ENCODE measurements around the gene FAM89A. TPM values are rescaled to one million over a fixed set of nuclear protein-coding genes. Genes with fewer than 3 reads are reported as not detected.

FAM89A gene
- total and polyA plus RNA-seq, 2 donors (not counting 3 experiments of a cell fraction or from before 2014, with no cell fraction given): 21.0 to 24.0 TPM

- DNase-seq (ENCODE audit: low read depth, low spot score): no peak
- CTCF ChIA-PET: interaction anchor here (1.4 kb wide), 2 partner anchors 13 to 50 kb away, joined by 4 to 5 read pairs; no protein-coding TSS in a partner anchor
These were observed 1.7 kb upstream of the FAM89A start for GRCh38 chr1:231041719-231042261.

More at GRCh38 chr1:231041719-231042261, 1.7 kb upstream of the FAM89A start:
- no peak overlapping the region for H3K27ac ChIP-seq (ENCODE audit: insufficient read depth, low read depth, low read length)
- no peak overlapping the region for H2AFZ ChIP-seq (ENCODE audit: low read depth, low read length)
- POLR2A ChIA-PET: interaction anchor here (0.6 kb wide), 1 partner anchor 23 kb away, joined by 3 read pairs; no protein-coding TSS in a partner anchor
- dilution Hi-C loops (cut with MboI; ENCODE audit: extremely low pct_ligation_motif_present, low sequenced_read_pairs) (no loop called here), intact Hi-C loops (cut with micrococcal nuclease) (loop anchor here (2.0 kb wide), 2 partner anchors 51 to 125 kb away; no protein-coding TSS in a partner anchor)
- H3K4me1 ChIP-seq (ENCODE audit: control insufficient read depth, extremely low read depth, insufficient read depth, low read length): peaks cover 16% of the 10 kb centered on the region
- no TSS peak for BruUV-seq (replicated peaks)
- TF ChIP-seq GATA2 (IDR thresholded peaks at IDR 0.05; ENCODE audit: insufficient read depth, insufficient read length, low read depth, low read length): no peak
- no peak for TF ChIP-seq MAX (IDR thresholded peaks at IDR 0.05; ENCODE audit: insufficient read depth, insufficient read length)
- TF ChIP-seq CTCF (IDR thresholded peaks at IDR 0.05; ENCODE audit: extremely low read depth in 1 of 2, insufficient read depth in 1 of 2, low read depth in 1 of 2, low read length in 2 of 2): no peak
- no peak for TF ChIP-seq JUN (IDR thresholded peaks at IDR 0.05; ENCODE audit: borderline replicate concordance, insufficient read depth, insufficient read length, low read depth)
- TF ChIP-seq EZH2 (IDR thresholded peaks at IDR 0.05; ENCODE audit: borderline replicate concordance, low read depth, low read length, severe bottlenecking): no peak
- TF ChIP-seq POLR2AphosphoS5 (IDR thresholded peaks at IDR 0.05; ENCODE audit: insufficient read depth, low read depth, low read length): no peak
- no peak for TF ChIP-seq FOS (IDR thresholded peaks at IDR 0.05; ENCODE audit: borderline replicate concordance, insufficient read depth, low read length)
- no peak for TF ChIP-seq MYC (IDR thresholded peaks at IDR 0.05; ENCODE audit: low read depth, low read length)
- no peak for TF ChIP-seq POLR2A (IDR thresholded peaks at IDR 0.05; ENCODE audit: low read depth, low read length)
- no peaks in the 10 kb centered on the region for H3K9me3 ChIP-seq (replicated peaks; ENCODE audit: control insufficient read depth, insufficient read depth, low read length)
- no peak overlapping the region for H3K4me3 ChIP-seq (replicated peaks in 1 of 3; ENCODE audit: insufficient read depth in 1 of 3, low read depth in 1 of 3, low read length in 3 of 3)
- no peaks in the 10 kb centered on the region for H4K20me1 ChIP-seq (replicated peaks; ENCODE audit: control insufficient read depth, extremely low read depth, insufficient read depth, low read length)
- H3K27me3 ChIP-seq (ENCODE audit: control insufficient read depth in 2 of 2, insufficient read depth in 2 of 2, low read length in 2 of 2): peaks cover 21 to 37% of the 10 kb centered on the region in 2 experiments
- H3K79me2 ChIP-seq (ENCODE audit: control insufficient read depth, insufficient read depth, low read length): no peaks in the 10 kb centered on the region
- no peak overlapping the region for H3K9ac ChIP-seq (replicated peaks; ENCODE audit: extremely low read depth, insufficient read depth, low read length)
- no peak for FAIRE-seq
- H3K36me3 ChIP-seq (ENCODE audit: control insufficient read depth in 2 of 2, extremely low read depth in 1 of 2, insufficient read depth in 2 of 2, low read length in 2 of 2): no peaks in the 10 kb centered on the region
- no peaks in the 10 kb centered on the region for H3K9me1 ChIP-seq (replicated peaks; ENCODE audit: control insufficient read depth, extremely low read depth, insufficient read depth, low read length)
- H3K4me2 ChIP-seq (ENCODE audit: insufficient read depth, low read length): no peak overlapping the region

All from endothelial cell of umbilical vein (primary cell).